Transverse colon (tissue), 4 donors: ENCODE results near the gene KCNE1. TPM values are rescaled to one million over a fixed set of nuclear protein-coding genes. Genes with fewer than 3 reads are reported as not detected.

Source experiments
- small RNA-seq, 4 donors: library from RNA; depleted of rRNA; stranded (forward); fragments of <200 nt; gene quantifications; one replicate each; pipeline ENCODE3, GENCODE V24; 2016
- total RNA-seq, 4 donors: library from RNA; depleted of rRNA; stranded (reverse); fragments of >200 nt; gene quantifications; one replicate each; pipeline ENCODE4 v1.1.0, GENCODE V29; 2016

KCNE1 gene
- total RNA-seq, 4 donors from 2014 or later, result 1.5 to 2.6 (median 2.4) TPM; not detected in 1

Small RNAs within 50 kb of the gene (small RNA-seq; reads per million reads assigned to genes)
- 0 reads per million in 4 donors for gene RF00614

Other genes starting within 250 kb of the KCNE1 start
- gene KCNE2, start 148.2 kb downstream of the KCNE1 start, total RNA-seq, result not detected
- 10 to 100 TPM in 1 of 4 donors, 1 to 10 TPM in 3; 2.2 to 11.7 (median 5.1) TPM for gene SMIM11, start 136.7 kb downstream of the KCNE1 start, total RNA-seq
- not detected for gene SMIM34, start 88.3 kb downstream of the KCNE1 start, total RNA-seq
- gene RCAN1, start 102.9 kb upstream of the KCNE1 start, total RNA-seq, result 10 to 100 TPM; 39.5 to 68.8 (median 57.8) TPM
- gene CLIC6, start 156.8 kb upstream of the KCNE1 start, total RNA-seq, result 1 to 10 TPM in 2 of 4 donors, under 1 TPM in 1, not detected in 1; 0.37 to 4.9 (median 3.7) TPM